Left lobe of liver (tissue), 2 donors: ENCODE data around the gene MACF1. TPM values are rescaled to one million over a fixed set of nuclear protein-coding genes. Genes with fewer than 3 reads are reported as not detected.
"Not testable (repeated sequence)": the region's sequence is repeated elsewhere in the genome, so short reads cannot be mapped to it uniquely, and the experiment has no call there.

Experiments
- ATAC-seq: fragments of 200-7000 bp; cut with Tn5 transposase; one replicate; pipeline ENCODE4 v1.9.1; 2020; ENCODE audit warnings: mild to moderate bottlenecking, moderate library complexity
- DNase-seq: peaks from one replicate; pipeline ENCODE4 v3.0.0-alpha.2; 2020; ENCODE audit warnings: low spot score
- total RNA-seq: library from RNA; stranded (reverse); gene quantifications from one replicate; pipeline ENCODE4 v1.2.1, GENCODE V29; 2021
- donor health status: DM: no; HTN: no; CAD: no; lungs with moderate emphysema.
- donor health status: DM: no; HTN: yes; CAD: no.

MACF1 gene
- total RNA-seq, 1 donor from 2014 or later: 89.9 TPM

DNA sequence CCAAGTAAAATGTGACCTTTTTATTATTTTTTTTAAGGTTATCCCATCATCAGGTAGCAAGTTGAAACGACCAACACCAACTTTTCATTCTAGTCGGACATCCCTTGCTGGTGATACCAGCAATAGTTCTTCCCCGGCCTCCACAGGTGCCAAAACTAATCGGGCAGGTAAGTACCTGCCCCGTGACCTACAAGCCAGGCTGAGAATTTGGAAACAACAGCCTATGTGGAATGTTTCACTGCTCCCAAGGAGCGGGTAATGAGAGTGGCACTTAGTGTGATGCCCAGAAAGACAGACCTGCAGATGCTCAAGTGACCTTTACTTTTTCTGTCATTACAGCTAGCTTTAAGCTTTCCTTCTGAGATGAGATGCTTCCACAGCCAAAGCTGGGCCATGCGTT is 280.1 kb downstream of the MACF1 start:
- ATAC-seq (no peak), DNase-seq (no peak)

DNA sequence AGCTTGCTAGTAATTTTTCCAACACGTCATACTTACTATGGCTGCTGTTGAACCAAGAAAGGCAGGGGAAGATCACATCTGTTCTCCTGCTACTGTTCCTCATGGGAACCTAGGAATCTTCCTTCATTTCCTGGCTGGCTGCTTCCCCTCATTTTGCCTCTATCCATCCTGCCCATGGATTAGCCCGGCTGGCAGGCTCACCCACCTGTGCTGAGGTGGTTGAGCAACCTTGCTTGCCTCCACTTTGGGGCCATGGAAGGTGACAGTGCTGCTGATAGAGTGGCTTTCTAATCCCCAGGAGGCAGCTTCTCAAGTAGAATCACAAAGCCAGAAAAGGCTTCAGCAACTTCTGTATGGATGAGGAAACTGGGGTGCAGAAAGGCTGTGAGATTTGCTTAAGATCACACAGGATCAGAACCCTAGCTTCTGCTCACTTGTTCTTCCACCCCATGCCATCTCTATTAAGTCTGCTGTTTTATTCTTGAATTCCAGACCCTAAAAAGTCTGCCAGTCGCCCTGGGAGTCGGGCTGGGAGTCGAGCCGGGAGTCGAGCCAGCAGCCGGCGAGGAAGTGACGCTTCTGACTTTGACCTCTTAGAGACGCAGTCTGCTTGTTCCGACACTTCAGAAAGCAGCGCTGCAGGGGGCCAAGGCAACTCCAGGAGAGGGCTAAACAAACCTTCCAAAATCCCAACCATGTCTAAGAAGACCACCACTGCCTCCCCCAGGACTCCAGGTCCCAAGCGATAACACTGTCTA is 280.7 kb downstream of the MACF1 start:
- ATAC-seq (peak; percentile 22), DNase-seq (no peak)

DNA sequence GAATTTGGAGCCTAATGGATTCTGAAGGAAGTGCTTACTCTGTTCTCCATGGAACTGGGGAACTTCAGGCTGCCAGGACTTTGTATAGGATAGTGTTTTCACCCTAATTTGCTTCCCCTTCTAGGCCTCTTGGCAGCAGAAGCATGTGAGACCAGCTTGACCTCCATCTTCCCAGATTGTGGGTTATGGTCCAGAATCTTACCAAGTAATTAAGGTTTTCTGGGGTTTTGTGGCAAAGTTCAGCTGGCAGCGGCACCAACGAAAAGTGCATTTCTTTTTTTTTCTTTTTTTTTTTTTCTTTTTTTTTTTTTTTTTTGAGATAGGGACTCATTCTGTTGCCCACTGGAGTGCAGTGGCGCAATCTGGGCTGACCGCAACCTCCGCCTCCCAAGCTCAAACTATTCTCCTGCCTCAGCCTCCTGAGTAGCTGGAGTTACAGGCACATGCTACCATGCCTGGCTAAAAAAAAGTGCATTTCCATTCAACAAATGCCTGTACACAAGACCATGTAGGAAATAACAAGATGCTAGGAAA is 283.6 kb downstream of the MACF1 start:
- ATAC-seq: no peak
- DNase-seq: no peak

DNA sequence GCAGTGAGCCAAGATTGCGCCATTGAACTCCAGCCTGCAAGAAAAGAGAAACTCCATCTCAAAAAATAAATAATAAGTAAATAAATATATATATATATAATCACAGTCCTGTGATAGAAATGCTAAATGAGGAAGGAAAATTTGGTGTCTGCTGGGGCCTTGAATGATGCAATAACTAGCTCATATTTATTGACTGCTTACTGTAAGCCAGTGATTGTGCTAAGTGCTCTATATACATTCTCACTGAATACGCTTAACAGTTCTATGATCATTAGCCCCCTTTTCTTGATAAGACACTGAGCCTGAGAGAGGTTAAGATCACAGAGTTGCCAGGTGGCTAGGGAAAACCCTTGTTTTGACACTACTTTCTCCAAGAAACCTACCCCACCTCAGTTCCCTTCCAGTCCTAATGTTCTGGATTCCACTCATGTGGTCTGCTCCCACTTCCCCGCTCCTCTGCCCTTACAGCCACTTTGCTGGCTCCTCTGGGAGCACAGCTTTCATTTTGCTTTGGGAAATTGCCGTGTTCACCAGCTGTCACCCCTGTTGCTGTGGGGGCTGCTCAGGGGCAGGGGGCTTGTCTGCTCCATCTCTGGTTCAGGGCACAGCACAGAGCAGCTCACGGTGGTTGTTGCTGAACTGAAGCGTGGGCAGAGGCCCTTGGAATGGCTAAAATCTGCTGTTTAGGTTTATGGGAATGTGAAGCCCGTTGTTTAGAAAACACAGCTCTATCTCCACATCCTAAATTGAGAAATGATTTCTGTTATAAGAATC is 284.5 kb downstream of the MACF1 start:
- ATAC-seq: no peak

DNA sequence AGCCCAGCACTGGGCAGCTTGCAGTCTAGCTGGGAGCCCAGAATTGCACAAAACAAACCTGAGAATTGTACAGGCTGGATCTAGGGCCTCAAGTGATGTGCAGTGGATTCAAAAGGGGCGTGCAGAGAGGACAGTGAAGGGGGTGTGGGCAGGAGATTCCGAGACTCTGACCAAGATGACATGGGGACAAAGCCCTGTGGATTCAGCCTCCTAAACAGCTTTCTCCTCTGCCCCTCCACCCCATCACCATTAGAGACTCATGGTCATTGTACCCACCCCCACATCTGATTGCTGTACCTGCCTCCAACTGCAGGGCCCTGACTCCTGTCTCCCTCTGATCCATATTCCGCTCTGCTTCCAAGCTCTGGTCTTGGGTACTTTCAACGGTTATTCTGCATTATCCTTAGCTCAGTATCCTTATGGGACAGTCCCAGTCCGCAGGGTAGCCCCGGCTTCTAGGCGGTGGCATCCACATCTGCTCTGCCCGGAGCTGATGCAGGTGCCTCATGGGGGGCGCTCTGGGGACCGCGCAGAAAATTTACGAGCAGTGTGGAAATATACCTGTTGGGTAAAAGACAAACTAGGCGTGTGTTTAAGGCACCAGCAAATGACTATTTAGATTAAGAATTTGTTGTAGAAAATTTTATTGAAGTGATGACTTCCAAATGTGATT is 285.2 kb downstream of the MACF1 start:
- no peak for DNase-seq
- ATAC-seq: no peak

More for the DNA sequence above, 284.5 kb downstream of the MACF1 start:
- no peak for DNase-seq

DNA sequence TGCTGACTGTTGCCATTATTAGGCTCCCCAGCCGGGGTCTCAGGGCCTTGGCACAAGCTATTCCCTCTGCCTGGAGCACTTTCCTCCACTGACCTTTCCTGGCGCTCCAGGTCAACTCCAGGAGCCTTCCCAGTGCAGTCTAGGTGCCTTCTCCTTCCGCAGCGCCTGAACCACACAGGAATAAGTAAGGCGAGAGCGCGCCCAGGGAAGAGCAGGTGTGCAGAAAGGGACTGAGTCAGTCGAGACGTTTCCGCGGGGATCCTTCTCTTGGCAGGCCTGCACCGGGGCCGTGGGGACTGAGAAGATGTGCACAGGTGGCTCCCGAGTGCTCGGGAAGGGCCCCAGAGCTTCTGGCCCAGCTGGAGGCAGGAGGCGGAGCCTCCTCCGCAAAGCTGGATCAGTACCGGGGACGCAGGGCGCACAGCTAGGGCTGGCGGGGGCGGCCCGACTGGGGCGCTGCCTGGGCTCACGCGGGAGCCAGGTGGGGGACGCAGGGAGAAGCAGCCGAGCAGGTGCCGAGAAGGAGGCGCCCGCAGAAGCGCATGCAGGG is 286.2 kb downstream of the MACF1 start:
- DNase-seq: no peak
- peak; percentile 54 for ATAC-seq

DNA sequence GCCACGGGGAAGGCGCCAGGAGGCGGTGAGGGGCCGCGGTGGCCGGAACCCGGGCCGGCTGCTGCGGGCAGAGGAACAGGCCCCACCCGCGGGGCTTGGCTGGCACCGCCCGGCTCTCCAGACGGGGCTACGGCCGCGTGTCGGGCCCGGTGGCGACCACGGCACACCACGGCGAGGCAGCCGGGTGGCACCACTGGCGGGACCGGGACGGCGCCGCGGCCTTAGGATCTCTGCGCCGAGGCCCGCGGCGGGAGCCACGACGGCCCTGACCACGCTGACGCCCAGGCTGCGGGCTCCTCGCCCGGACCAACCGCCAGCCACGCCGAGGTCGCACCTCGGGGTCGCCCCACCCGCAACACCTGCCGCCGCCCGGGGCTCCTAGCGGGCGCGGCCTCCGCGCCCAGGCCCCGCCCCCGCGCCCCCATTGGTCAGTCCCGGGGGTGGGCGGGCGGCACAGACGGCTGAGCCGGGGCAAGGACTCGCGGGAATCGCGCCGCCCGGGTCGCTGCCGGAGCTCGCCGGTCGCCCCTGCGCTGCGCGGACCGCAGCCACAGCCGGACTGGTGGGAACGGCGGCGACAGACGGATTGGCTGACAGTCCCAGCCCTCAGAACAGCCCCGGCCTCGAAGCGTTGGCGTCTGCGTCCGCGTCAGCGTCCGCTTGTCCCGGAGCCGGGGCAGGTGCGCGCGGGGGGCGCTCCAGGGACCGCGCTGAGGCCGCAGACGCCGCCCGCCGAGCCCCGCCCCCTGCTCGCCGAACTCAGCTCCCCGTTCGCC is 286.8 kb downstream of the MACF1 start, which contains the start of gene BMP8A:
TSS of gene BMP8A (plus strand) at position 491 of the 776 bp plus-strand sequence. CDS start 356 bp downstream, outside the sequence.
- peak; percentile 89 for ATAC-seq
- DNase-seq: peak; percentile 56

DNA sequence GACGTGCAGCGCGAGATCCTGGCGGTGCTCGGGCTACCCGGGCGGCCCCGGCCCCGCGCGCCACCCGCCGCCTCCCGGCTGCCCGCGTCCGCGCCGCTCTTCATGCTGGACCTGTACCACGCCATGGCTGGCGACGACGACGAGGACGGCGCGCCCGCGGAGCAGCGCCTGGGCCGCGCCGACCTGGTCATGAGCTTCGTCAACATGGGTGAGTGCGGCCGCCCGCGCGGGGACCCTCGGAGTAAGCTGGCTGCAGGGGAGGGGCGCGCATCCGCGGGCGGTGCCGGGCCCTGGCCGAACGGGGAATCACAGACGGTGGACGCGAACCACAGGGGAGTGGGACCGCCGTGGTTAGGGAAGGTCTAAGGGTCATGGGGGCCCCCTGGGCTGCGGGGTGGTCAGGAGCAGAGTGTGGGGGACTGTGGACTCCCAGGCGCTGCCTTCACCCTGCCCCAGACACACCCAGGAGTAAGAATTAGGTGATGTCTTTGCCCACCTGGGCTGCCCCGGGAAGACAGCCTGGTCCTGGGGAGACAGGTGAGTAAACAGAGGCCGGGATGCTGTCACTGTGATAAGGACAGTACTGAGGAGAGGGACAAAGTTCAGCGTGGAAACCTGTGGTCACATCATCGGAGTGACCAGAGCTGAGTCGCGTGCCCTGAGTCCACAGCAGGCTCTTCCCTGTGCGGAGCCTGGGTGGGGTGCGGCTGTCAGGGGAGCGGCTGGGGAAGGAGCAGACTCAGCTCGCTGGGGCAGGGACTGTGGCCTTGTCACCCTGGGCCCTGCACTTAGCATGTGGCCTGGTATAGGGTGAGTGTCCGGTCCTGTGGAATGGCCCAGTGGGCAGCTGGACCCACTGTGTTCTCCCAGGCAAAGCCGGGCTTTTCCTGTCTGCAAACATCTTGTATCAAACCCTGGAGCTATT is 287.9 kb downstream of the MACF1 start:
- not testable (repeated sequence) for ATAC-seq, DNase-seq

DNA sequence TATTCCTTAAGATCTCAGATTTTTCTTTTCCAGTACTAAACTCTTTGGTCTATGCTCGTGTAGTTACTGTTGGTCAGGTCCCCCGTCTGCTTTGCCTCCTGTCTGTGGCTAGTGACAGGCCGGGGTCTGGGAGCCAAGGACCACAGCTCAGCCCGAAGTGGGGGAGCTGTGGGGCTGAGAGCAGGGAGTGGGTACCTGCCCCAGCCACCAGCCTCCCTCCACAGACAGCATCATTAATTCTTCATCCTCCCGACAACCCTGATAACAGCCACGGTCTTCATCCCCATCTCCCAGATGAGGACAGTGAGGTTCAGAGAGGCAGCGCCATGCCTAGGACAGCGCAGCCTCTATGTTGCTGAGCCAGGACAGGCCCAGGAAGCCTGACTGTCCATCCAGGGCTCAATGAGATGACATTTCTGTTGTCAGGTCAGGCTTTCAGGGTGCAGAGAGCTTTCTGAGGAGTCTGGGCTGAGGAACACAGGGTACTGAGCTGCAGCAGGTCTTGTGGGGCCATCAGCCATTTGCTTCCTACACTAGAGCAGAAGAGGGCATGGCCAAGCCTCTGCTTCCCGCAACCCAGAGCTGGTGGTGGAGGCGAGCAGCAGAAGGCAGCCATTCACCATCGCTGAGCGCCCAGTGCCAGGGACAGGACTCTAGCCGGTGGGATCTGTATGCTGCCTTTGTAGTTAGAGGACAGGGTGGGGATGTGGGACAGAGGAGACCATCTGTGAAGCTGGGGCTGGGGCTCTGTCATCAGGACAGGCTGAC is 288.7 kb downstream of the MACF1 start:
- not testable (repeated sequence) for ATAC-seq, DNase-seq

DNA sequence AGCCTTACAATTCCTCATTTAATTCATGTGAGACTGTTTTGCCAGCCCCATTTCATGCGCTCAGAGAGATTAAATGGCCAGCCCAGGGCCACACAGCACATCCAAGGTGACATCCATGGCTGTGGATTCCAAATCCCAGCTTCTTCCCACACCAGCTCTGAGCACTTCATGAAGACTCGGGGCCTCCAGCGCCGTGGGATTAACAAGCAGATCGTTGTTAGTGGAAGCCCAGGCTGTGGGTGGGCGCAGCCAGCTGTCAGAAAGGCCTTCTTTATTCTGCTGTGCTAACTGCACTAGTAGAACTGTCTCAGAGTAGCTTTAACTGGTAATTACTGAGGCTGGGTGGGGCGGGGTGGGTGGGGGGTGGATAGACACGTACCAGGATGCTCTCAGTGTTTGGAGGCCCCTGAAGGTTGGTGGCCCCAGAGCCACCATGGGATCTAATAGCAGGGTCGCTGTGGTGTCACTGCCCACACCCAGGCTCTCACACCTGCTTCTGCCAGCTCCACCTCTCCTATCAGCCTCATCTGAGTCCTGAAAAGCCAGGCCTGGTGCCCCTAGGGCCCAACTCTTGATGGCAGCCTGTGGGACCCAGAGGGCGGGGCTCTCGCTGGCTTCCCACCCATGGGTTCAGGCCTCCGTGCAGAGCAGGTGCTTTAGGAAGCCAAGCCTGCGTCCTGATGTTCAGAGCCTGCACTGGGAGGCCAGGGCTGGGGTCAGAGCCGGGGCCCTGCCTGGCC is 290.3 kb downstream of the MACF1 start:
- DNase-seq (no peak), ATAC-seq (no peak)

DNA sequence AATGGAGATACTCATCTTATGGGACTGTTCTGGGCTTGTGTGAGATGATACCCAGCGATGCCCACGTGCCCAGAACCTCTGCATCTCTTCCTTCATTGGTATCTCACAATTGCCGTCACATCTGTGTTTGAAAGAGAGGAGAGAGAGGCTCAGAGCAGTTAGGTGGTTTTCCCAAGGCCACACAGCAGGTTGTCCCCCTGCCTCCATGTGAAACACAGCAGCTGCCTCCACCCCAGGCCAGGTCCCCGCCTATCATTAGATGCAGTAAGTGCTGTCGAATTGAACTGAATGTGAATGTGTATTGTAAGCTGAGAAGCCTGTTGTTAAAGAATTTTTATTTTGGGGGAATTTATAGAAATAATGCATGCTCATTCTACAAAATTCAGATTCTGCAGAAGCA is 292.0 kb downstream of the MACF1 start:
- not testable (repeated sequence) for DNase-seq, ATAC-seq

DNA sequence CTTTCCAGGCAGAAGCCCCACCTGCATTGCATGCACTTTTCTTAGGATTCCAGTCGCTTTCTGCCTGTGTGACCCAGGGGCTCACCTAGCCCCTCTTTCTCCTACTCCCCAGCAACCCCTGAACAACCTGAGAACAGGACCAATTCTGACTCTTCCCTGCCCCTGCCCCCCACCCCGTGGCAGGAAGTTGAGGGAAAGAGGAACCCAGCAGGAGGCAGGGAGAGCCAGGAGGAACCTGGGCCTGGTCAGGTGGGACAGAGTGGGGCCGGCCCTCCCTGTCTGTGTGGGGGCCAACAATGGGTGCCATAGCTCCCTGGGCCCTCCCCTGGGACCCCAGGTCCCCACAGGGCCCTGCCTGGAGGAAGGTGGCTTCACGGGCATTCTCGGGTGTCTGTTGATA is 293.1 kb downstream of the MACF1 start:
- no peak for ATAC-seq
- no peak for DNase-seq

DNA sequence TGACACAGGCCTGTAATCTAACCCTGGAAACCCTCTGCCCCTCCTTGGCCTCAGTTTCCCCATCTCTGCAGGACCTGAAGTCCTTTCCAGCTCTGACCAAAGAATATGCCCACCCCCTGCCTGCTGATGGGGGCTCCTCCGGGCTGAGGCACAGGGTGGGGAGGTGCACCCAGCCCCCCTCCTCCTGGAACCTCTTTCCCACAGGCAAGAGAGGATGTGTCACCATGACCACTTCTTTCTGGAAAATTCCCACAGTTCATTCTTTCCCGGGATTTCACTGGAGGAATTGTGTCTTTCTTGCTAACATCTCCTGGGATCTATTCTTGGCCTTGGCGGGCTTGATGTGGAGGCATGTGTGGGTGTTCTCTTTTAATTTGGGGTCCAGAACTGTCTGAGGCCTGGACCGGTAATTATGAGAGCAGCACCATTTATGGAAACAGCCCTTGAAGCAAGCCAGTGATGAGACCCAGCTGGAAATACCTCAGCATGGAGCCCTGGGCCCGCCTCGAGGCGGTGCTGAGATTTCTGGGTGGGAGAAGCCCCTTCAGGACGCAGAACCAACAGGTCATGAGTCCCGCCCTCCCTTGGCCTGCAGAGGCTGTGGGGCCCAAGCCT is 293.7 kb downstream of the MACF1 start:
- DNase-seq, ATAC-seq: not testable (repeated sequence)

DNA sequence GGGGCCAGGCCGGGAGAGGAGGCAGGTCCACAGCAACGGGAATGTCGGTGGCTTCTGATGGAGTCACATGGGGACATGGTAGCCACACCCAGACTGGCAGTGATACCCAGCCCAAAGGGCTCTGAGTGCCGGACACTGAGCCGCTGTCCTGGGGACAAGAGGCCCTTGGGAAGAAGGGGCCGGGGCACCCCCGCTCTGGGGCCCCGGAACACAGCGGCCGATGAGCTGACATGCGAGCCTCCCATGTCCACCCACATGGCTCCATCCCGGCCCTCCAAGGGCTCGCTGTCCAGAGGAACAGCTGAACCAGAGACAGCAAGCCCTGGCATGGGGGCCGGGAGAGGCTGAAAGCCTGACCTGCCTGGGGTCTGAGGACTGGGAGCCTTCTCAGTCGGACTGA is 294.3 kb downstream of the MACF1 start:
- ATAC-seq, DNase-seq: not testable (repeated sequence)

DNA sequence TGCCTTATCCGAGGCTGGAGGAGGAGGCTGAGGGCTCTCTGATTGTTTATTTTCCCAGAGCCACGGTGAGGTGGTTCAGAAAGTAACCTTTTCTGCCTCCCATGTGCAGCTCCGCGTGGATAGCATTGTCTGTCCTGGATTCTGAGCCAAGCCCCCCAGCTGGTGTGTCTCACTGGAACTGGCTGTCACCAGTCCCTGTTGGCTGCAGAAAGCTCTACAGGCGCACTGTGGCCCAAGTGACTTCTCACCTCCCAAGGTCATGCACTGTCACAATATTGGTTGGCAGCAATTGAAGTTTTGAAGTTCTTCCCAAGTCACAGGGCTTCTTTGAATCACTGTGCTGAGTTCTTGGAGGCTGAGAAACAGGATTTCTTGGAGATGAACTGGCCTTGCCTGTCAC is 295.2 kb downstream of the MACF1 start:
- DNase-seq (no peak), ATAC-seq (peak; percentile 73)

DNA sequence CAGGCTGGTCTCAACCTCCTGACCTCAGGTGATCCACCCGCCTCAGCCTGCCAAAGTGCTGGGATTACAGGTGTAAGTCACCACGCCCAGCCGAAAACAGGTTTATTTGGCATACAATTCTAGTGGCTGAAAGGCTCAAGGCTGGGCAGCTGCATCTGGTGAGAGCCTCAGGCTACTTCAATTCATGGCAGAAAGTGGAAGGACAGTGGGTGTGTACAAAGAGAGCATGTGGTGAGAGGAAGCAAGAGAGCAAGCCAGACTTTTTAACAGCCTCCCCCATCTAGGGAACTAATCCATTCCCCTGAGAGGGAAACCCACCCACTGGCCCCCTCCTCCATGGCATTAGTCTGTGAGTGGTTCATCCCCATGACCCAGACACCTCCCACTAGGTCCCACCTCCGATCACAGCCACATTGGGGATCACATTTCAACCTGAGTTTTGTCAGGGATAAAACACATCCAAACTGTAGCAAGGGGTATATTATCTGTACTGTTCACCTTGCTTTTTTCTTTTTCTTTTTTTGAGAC is 296.4 kb downstream of the MACF1 start:
- no peak for DNase-seq
- ATAC-seq: no peak

DNA sequence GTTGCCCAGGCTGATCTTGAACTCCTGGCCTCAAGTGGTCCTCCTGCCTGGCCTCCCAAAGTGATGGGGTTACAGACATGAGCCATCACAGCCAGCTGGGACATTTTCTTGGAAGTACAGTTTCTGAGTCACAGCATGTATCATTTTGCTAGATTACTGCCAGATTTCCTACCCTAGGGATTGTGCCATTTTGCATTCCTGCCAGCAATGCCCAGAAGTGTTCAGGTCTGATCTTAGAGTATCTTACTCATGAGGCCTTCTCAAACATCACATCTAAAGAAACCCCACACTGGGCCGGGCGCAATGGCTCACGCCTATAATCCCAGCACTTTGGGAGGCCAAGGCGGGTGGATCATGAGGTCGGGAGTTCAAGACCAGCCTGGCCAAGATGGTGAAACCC is 297.2 kb downstream of the MACF1 start:
- ATAC-seq (no peak), DNase-seq (no peak)
